ENCODE results near the gene AQP3.
"Not testable (repeated sequence)": the region's sequence is repeated elsewhere in the genome, so short reads cannot be mapped to it uniquely, and the experiment has no call there.

The AQP3 gene

GRCh38 chr9:33446946-33447798 lies at the start of gene AQP3:
Gene AQP3 (minus strand): TSS chr9:33447593. CDS start chr9:33447530, 63 bp downstream.
- DNase-seq (ENCODE audit: low read depth in 3 of 3): peak; percentile 37 to 60 (median 38)

- not testable (repeated sequence) for DNase-seq (ENCODE audit: low read depth in 3 of 3)
Observed at GRCh38 chr9:33493819-33494218, 46.4 kb upstream of the AQP3 start.

DNA sequence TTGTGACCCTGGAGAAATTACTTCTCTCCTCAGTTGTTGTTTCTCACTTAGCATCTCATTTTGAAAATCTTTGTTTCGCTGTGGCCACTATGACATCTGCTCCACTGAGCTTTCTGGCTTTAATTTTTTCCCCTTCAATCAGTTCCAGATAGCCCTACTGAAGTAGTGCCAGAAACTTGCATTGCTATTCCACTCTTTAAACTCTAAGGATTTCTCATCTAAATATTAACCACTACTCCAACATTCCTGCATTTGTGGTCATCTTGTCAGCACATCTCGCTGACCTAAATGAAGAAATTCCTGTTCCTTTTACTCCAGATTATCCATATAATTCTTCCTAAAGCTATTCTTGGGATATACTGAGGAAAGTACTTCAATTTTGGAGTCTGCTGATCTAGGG lies 41.7 kb upstream of the AQP3 start:
- DNase-seq (ENCODE audit: low read depth in 3 of 3): no peak

DNA sequence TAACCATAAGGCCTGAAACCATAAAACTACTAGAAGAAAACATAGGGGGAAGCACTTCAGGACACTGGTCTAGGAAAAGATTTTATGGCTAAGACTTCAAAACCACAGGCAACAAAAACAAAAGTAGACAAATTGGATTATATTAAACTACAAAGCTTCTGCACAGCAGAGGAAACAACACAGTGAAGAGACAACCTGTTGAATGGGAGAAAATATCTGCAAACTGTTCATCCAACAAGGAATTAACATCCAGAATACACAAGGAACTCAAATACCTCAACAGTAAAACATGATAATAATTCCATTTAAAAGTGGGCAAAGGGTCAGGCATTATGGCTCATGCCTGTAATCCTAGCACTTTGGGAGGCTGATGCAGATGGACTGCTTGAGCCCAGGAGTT lies 37.9 kb upstream of the AQP3 start:
- not testable (repeated sequence) for DNase-seq (ENCODE audit: low read depth in 3 of 3)

DNA sequence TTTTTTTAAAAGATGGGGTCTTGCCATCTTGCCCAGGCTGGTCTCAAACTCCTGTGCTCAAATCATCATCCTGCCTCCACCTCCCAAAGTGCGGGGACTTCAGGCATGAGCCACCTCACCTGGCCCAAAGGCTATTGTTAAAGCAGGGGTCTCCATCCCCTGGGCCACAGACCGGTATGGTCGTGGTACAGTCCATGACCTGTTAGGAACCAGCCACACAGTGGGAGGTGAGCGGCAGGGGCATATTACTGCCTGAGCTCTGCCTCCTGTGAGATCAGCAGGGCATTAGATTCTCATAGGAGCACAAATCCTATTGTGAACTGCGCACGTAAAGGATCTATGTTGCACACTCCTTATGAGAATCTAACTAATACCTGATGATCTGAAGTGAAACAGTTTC lies 33.6 kb upstream of the AQP3 start:
- DNase-seq (ENCODE audit: low read depth in 3 of 3): no peak

DNA sequence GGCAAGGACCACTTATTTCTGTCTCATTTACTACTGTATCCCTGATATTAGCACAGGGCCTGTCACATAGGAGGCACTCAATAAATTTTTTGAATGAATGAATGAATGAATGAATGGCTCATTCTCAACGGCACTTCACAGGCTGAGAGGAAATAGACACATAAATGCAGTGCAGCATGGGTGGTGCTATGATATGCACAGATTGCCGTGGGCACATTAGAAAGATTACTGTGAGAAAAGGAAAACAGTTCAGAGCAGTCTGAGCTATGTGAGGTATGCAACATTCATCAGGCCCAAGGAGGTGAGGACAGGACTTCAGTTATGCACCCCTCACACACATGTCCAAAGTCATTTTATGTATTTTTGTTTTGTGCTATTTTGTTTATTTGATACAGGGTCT lies 32.7 kb upstream of the AQP3 start:
- DNase-seq (ENCODE audit: low read depth in 3 of 3): no peak

DNA sequence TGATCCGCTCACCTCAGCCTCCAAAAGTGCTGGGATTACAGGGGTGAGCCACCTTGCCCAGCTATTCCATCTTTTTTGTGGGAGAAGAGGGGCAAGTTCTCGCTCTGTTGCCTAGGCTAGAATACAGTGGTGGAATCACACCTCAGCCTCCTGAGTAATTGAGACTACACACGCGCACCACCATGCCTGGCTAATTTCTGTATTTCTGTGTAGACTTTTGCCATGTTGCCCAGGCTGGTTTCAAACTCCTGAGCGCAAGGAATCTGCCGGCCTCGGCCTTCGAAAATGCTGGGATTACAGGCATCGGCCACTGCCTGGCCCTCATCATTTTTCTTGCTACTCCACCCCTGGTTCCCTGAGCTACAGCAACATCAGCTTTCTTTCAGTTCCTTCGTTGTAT lies 29.1 kb upstream of the AQP3 start:
- DNase-seq (ENCODE audit: low read depth in 3 of 3): no peak

- no peak for DNase-seq (ENCODE audit: low read depth in 3 of 3)
Observed at GRCh38 chr9:33475357-33475756, 28.0 kb upstream of the AQP3 start.

DNA sequence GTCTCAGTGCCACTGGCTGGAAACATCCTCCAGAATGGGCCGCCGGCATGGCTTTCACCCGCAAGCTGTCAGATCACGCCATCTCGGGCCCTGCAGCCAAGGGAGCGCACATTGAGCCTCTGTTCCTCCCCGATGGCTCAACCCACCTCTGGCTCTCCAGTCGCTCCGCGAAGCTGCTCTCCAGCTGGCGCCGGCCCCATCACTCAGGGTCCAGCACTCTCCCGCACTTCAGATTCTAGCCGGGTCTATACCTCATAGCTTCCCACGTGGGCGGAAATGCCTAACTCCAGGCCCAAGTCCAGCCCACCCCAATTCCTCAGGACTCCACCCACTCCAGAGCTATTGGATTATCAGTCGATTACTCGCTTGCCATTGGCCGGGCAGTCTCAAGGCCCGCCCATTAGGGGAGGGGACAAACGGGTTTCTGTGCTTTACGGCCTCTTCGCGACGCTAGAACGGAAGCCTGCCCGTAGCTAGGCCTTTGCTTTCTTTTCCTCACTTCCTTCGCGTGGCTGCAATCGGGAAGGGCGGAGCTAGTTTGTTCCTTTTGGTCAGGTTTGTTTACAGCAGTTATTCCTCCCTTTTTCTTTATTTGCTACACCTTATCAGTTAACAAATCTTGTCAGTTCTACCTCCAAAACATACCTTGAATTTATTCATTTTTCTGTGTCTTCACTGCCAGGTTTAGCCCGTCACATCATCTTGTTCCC lies 26.4 kb upstream of the AQP3 start, which contains the start of gene NOL6:
TSS of gene NOL6 (minus strand) at position 282 of the 710 bp plus-strand sequence. CDS start at position 200, 82 bp downstream.
- peak; percentile 95 to 97 (median 96) for DNase-seq (ENCODE audit: low read depth in 3 of 3)

DNA sequence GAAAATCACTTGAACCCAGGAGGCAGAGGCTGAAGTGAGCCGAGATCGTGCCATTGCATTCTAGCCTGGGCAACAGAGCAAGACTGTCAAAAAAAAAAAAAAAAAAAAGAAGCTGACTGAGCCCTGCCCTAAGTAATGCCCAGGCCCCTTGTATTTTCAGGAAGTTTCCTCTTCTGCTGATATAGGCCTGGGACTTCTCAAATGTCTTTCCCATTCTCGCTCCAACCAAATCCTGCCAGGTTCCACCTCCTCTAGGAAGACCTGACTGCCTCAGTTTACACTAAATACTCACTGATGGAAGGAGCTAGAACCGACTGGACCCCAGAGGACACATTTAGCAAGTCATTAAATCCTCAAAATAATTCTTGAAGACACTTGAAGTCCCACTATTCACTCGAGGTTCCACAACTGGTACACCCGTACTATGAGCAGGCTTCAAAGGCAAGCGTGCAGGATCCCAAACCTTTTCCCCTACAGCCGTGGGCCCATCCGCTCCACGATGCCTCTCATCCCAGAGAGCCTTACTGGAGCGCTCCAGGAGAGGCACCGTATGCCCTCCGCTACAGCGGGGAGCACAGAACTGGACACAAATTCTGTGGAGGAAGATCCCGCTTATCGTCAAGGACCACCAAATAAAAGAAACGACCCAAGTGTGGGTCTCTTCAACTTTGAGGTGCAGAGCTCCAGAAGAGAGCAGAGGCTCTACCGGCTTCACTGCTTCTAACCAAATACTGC lies 25.7 kb upstream of the AQP3 start:
- no peak for DNase-seq (ENCODE audit: low read depth in 3 of 3)

GRCh38 chr9:33472171-33472880 lies 24.9 kb upstream of the AQP3 start:
- no peak for DNase-seq (ENCODE audit: low read depth in 3 of 3)

GRCh38 chr9:33471361-33471760 lies 24.0 kb upstream of the AQP3 start:
- no peak for DNase-seq (ENCODE audit: low read depth in 3 of 3)

GRCh38 chr9:33469891-33470290 lies 22.5 kb upstream of the AQP3 start:
- DNase-seq (ENCODE audit: low read depth in 3 of 3): no peak

GRCh38 chr9:33468797-33469621 lies 21.6 kb upstream of the AQP3 start:
- no peak for DNase-seq (ENCODE audit: low read depth in 3 of 3)

DNA sequence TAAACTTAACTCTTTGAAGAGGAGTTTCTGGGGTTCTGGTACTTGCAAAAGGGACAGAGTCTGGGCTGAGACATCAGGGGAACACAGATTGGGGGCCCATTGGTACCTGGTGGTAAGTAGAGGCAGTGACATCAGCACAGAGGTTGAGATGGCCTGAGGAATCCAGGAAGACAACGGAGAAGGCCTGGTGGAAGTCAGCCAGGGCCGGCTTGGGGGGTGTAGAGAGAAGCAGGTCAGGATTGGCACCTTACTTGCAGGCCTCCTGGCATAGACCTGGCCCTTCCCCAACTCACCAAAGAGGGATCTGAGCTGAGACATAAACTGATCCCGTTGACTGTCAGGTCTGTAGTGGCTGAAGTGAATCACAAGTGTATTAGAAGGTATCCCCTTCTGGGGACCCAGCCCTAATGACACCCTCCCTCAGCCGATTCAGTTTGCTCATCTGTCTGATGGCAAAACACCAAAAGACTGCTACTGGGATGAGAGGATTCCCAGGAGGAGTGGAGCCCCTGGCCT lies 20.9 kb upstream of the AQP3 start:
- DNase-seq (ENCODE audit: low read depth in 3 of 3): no peak

- no peak for DNase-seq (ENCODE audit: low read depth in 3 of 3)
Observed at GRCh38 chr9:33467526-33467925, 20.1 kb upstream of the AQP3 start.

- DNase-seq (ENCODE audit: low read depth in 3 of 3): peak; percentile 31 to 58 (median 54)
Observed at GRCh38 chr9:33466565-33467495, 19.4 kb upstream of the AQP3 start.

DNA sequence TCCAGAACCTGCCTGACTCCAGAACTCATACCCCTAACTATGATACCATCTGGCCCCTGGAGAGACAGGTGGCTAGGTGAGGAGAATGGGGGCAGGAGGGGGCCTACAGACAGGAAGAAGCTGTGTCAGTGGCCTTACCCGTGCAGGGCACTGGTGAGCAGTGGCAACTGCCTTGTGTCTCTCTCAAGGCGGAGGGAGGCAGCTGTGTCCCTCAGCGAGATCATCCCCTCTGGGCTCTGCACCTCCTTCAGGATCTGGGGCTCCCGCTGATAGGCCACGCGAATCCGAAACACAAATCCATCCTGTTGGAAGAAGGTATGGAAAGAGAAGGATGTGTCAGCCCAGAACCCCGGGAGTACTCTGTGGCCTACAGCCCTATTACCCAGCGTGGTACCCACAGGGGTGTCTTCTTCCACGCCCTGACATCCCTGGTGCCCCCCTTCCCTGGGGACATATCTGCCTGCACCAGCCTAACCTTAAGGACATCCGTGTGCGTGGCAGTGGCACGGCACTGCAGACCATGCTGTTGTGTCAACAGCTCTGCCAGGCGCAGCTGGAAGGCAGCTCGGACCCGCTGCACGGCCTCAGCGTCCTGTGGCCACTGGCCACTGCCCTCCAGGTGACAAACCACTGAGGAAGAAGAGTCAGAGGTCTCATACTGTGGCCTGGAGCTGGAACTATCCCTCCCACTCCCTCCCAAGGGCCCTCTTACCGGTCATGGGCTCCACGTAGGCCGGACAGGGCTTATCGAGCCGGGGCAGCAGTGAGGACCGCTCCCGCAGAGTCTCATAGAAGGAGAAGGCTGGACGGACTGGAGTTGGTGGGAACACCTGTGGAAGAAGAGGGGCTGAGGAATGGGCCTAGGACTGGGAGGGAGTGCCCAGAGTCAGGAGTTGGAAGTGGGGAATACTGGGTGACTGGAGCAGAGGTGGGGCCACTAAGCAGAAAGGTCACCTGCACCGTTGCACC lies 18.5 kb upstream of the AQP3 start:
- no peak for DNase-seq (ENCODE audit: low read depth in 3 of 3)

Measured in stimulated activated CD4-positive, alpha-beta T cell treated with anti-CD3 and anti-CD28 coated beads, TNF-alpha, amount 100 ng/mL, for 48 hours (primary cell).